GM12801 (cell line): ENCODE data around the gene HABP2.

Source experiments
- CTCF ChIP-seq: IDR thresholded peaks from one replicate; pipeline ENCODE4 v1.5.1; 2011; ENCODE audit warnings: control low read depth; ENCODE audit not compliant: insufficient read length; ENCODE audit errors: extremely low read depth

Gene HABP2

GRCh38 chr10:113613977-113614690 is 61.3 kb downstream of the HABP2 start:
- no peak for TF ChIP-seq CTCF

- TF ChIP-seq CTCF = no peak
Measured at GRCh38 chr10:113616244-113617074, 63.6 kb downstream of the HABP2 start.

GRCh38 chr10:113617086-113617485 is 64.2 kb downstream of the HABP2 start:
- TF ChIP-seq CTCF = no peak

GRCh38 chr10:113618338-113618737 is 65.5 kb downstream of the HABP2 start:
- TF ChIP-seq CTCF = no peak

GRCh38 chr10:113619401-113619800 is 66.5 kb downstream of the HABP2 start:
- TF ChIP-seq CTCF = no peak

- TF ChIP-seq CTCF = no peak
Measured at GRCh38 chr10:113620511-113620910, 67.7 kb downstream of the HABP2 start.

GRCh38 chr10:113620936-113621335 is 68.1 kb downstream of the HABP2 start:
- TF ChIP-seq CTCF = no peak
